Measurements from ENCODE around the gene SEC31A.
"Not testable (repeated sequence)": the region's sequence is repeated elsewhere in the genome, so short reads cannot be mapped to it uniquely, and the experiment has no call there.

SEC31A gene, protein sequence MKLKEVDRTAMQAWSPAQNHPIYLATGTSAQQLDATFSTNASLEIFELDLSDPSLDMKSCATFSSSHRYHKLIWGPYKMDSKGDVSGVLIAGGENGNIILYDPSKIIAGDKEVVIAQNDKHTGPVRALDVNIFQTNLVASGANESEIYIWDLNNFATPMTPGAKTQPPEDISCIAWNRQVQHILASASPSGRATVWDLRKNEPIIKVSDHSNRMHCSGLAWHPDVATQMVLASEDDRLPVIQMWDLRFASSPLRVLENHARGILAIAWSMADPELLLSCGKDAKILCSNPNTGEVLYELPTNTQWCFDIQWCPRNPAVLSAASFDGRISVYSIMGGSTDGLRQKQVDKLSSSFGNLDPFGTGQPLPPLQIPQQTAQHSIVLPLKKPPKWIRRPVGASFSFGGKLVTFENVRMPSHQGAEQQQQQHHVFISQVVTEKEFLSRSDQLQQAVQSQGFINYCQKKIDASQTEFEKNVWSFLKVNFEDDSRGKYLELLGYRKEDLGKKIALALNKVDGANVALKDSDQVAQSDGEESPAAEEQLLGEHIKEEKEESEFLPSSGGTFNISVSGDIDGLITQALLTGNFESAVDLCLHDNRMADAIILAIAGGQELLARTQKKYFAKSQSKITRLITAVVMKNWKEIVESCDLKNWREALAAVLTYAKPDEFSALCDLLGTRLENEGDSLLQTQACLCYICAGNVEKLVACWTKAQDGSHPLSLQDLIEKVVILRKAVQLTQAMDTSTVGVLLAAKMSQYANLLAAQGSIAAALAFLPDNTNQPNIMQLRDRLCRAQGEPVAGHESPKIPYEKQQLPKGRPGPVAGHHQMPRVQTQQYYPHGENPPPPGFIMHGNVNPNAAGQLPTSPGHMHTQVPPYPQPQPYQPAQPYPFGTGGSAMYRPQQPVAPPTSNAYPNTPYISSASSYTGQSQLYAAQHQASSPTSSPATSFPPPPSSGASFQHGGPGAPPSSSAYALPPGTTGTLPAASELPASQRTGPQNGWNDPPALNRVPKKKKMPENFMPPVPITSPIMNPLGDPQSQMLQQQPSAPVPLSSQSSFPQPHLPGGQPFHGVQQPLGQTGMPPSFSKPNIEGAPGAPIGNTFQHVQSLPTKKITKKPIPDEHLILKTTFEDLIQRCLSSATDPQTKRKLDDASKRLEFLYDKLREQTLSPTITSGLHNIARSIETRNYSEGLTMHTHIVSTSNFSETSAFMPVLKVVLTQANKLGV

DNA sequence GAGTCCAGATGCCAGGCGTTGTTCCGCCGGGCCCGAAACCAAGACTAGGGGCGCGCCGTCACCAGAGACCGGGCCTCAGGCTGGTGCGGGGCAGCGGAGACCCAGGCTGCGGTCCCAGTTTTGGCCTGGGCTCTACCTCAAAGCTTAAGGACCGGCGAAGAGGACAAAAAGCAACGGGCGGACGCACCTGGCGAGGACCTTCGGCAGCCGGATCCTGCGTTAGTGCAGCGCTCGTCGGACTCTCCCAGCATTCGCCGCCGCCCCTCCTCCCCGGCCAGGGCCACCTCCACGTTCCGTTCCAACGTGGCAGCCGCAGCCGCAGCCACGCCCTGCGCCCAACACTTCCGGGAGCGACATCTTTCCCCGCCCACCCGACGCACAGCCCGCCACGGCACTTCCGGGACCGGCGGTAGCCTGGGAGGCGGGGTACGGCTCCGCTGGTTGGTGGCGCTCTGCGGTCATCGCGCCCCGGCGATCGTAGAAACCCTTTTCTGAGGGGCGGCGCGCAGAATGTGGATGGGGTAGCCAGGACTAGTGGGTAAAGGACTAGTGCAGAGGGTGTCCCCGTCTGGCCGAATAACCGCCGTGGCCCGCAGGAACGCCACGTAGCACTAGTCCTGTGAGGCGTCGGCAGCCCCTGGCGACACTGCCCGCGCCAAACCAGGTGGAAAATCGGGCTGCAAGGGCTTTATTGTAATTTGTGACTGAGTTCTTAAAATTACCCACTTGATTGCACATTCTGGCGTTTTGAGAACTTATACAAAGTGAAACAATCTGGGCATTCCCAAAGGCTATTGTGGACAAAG lies at the start of gene SEC31A:
SEC31A (minus strand) TSS at position 253 of the 806 bp plus-strand sequence. CDS start 9,217 bp downstream, outside the sequence.
- DNase-seq (ENCODE audit: low read depth, low spot score) = peak; percentile 87

DNA sequence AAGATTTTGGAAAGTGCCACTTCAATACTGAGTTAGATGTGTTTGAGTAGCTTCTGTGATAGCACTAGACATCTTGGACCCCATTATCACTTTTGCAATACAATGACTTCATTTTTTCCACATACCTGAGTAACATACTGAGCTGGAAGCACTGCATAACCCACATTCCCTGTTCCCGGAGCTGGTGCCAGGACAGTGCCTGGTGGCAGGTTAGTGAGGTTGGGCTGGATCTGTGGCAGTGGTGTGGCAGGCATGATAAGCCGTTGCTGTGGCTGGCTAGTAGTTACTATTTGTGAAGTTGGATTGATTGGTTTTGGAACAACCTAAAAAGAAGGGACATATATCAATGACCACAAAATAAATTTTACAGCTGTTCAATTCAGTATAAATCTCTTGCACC lies 48.5 kb upstream of the SEC31A start:
- DNase-seq (ENCODE audit: low read depth, low spot score) = no peak

DNA sequence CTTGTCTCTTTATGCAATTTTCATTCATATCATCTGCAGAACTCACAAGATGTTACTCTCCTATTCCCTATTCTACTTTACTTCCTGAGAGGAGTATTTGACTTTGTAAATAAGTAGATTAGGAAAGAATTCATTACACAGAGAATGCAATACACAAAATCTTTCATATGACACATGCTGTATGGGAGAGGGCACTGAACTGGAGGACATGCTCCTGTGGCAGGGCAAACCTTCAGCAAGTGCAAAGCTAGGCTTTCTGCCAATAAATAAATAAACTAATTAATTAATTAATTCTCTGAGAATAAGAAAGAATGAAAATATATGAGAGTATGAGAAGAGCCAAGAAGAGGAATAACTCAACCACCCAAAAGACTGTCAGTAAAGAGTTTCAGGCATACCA lies 43.5 kb upstream of the SEC31A start:
- no peak for DNase-seq (ENCODE audit: low read depth, low spot score)

DNA sequence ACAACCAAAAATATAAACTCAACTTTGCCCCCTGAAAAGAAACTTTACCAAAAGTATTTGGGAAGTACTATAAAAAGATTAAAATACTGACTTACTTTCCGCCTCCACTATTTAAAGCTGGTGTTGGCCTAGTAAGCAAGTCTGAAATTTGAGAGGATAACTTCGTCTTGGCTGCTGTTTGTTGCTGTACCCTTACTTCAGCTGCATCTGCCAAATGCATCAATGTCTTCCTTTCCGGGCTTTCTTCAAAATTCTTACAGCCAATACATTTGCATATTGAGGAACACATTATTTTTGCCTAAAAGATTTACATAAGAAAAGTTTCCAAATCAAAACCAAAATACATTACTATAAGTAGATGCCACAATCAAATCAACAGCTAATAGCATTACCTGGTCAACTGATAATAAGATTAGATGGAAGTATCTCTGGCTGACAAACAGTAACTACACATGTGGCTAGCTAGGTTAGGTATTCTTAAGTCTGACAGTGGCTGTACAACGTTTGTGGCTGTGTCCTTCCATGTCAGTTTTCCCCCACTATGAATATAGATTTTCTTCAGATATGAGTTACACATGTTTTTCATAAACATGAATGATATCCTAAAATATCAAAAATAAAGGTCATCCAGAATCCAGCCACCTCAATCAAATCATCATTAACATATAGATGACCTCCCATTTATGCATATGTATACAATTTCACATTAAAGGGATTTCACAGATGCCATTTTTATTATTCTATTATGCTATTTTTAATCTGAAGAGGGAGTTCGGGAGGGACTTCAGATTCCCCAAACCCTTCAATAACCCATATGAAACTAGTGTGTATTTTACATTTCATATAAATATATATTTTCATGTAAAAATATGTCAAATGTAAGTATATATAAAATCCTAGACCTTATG lies 40.1 kb upstream of the SEC31A start:
- DNase-seq (ENCODE audit: low read depth, low spot score) = no peak

DNA sequence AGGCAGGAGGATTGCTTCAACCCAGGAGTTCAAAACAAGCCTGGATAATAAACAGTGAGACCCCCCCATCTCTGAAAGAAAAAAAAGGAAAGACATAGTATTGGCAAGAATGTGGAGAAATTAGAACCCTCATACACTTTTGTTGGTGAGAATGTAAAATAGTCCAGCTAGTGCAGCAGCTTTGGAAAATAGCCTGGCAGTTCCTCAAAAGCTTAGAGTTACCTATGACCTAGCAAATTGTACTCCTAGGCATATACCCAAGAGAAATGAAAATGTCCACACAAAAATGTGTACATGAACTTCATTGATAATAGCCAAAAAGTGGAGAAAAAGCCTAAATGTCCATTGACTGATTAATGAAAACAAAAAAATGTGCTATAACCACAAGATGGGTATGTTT lies 30.8 kb upstream of the SEC31A start:
- DNase-seq (ENCODE audit: low read depth, low spot score) = no peak

DNA sequence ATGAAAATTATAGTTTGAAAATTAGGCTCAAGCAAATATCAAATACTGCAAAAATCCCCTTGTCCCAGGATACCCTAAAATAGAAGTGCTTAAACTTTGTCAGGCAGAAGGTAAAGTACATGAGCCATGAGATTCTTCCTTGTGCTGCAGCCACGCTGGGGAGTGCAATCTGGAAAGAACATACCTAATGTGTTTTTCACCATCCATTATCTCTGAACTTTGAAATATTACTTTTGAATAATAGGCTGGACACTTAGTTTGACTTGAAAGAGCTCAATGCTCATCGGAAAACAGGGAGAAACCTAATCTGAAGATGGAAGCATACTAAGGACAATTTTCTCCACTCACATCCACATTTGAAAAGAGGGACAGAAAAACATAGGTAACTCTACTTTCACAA lies 28.4 kb upstream of the SEC31A start:
- no peak for DNase-seq (ENCODE audit: low read depth, low spot score)

DNA sequence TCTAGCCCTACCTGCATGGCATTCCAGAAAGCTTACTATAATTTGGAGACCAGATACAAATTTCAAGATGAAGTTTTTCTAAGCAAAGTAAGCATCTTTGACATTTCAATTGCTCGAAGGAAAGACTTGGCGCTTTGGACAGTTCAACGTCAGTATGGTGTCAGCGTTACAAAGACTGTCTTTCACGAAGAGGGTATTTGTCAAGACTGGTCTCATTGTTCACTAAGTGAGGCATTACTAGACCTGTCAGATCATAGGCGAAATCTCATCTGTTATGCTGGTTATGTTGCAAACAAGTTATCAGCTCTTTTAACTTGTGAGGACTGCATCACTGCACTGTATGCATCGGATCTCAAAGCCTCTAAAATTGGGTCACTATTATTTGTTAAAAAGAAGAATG lies 27.1 kb upstream of the SEC31A start:
- no peak for DNase-seq (ENCODE audit: low read depth, low spot score)

DNA sequence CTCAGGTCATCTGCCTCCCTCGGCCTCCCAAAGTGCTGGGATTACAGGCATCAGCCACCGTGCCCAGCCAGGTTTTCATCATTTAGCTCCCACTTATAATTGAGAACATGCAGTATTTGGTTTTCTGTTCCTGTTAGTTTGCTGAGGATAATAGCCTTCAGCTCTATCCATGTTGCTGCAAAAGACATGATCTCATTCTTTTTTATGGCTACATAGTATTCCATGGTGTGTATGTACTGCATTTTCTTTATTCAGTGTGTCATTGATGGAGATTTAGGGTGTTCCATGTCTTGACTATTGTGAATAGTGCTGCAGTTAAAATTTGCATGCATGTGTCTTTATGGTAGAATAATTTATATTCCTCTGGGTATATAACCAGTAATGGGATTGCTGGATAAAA lies 23.0 kb upstream of the SEC31A start:
- DNase-seq (ENCODE audit: low read depth, low spot score) = not testable (repeated sequence)

DNA sequence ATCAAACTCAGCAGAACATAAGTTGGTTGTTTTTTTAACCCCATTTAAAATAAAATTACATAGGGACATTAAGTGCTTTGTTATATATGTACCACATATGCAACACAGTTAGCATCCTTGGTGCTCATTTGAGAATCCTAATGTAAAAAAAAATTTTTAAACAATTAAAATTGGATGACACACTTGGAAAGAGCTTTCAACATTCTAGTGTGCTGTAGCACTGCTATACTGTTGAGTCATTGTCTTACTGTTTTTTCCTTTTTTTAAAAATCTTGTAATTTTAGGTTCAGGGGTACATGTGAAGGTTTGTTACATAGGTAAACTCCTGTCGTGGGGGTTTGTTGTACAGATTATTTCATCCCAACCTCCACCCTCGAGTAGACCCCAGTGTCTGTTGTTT lies 22.4 kb upstream of the SEC31A start:
- no peak for DNase-seq (ENCODE audit: low read depth, low spot score)

DNA sequence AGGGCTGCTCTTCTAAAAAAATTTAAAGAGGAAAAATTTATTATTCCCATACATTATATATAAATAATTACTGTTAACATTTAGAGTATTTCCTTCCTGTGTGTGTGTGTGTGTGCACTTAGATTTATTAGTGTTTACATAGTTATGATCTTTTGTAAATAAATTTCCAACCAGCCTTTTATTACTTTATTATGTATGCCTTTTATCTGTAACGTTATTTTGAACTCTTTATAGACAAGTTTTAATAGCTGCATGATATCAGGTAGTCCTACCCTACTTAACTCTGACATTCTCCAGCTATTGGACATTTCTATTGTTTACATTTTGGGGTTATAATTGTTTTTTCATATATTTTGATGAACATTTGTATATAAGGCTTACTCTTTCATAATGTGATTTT lies 18.4 kb upstream of the SEC31A start:
- DNase-seq (ENCODE audit: low read depth, low spot score) = no peak

DNA sequence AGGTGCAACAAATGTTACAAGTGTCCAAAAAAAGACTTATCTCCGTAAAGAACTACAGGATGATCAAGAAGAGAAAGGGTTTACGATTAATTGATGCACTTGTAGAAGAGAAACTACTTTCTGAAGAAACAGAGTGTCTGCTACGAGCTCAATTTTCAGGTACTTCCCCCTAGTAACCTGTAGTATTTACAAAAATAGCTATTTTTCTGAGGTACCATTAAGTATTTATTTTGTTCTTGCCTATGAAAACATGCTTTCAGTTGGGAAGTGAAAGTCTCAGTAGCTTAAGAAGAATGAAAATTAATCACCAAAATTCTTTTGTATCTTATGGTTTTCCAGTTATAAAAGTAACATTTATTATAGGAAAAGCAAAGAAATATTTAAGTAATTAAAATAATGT lies 15.5 kb upstream of the SEC31A start:
- DNase-seq (ENCODE audit: low read depth, low spot score) = no peak

DNA sequence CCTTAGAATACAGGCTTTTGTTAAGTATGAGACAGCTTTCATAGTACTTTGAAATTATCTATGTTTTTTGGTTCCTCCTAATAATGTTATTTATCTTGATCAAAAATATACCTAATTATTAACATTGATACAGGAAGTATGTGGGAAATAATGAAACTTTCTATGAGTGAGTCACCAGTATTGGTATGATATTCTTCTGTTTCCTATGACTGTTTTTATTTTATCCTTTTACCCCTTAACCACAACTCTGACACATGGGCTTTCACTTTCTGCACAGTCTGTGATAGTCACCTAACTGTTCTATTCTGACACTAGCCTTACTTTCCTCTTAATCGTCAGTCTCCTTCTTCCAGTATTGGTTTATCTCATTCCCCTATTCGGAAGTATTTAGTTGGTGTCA lies 14.3 kb upstream of the SEC31A start:
- DNase-seq (ENCODE audit: low read depth, low spot score) = no peak

DNA sequence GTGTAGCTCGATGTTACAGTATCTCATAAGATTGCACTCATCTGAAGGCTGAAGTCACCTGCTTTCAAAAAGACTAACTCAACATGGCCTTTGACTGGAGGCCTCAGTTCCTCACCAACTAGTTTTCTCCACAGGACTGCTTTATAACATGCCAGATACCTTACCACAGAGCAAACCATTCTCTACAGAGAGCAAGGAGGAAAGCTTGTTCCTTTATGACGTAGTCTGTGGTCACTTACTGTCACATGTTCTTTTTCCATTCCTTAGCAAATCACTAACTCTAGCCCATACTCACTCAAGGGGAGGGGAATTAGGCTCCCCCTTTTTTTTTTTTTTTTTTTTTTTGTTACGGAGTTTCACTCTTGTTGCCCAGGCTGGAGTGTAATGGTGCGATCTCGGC lies 12.8 kb upstream of the SEC31A start:
- no peak for DNase-seq (ENCODE audit: low read depth, low spot score)

DNA sequence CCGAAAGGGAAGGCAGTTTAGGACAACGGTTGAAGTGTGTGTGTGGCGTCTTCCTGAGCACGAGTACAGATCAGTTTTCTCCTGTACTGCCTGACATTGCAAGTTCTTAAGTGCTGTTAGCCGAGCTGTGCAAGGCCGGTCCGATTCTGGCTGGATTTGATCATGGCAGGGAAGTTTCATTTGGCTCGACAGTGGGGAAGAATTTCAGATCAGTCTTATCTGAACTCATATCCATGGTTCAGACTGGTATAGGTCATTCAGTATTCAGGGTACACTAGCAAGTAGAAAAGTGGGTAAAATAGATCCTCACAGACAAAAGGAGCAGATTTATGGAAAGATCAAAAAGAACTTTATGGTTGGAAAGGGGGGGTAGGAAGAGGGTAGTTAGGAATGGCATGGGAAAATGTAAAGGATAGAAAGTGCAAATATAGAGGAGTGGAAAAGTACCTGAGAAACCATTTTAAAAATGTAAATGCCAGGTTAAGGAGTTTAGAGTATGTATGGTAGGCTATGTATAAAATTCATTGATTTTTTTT lies 10.3 kb upstream of the SEC31A start:
- DNase-seq (ENCODE audit: low read depth, low spot score) = no peak

DNA sequence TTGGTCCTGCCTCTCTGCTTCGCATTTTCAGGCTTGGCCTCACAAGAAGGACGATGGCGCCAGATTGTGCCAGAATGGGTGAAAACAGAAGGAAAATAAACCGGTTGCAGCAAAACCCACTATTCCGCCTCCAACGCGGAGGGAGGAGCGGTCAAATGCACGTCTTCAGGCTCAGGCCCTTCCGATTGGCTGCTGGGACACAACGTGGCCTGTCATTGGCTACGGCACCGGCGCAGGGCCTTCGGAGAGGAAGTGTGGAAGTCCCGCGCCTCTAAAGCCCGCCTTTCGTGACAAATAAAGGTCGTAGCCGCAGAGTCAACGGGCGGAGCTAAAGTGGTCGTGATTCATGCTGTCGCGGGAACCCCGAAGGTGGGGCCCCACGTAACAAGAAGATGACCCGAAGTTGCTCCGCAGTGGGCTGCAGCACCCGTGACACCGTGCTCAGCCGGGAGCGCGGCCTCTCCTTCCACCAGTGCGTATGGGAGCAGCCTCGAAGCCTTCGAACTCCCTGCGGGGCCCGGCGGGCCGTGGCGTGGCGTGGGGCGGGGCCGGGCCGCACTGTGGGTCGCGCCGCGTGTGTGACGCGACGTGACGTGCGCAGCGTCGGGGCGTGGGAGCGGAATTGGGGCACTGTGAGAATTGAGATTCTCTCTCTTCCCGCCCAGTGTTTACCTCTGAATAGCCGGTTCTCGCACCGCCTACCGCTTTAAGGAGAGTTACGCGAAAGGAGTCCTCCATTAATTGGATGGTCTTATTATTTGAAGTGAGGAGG lies 9.6 kb upstream of the SEC31A start, which contains the start of gene THAP9:
THAP9 (plus strand) TSS at position 325 of the 772 bp plus-strand sequence; CDS start at position 393, 68 bp downstream.
- DNase-seq (ENCODE audit: low read depth, low spot score) = peak; percentile 98

DNA sequence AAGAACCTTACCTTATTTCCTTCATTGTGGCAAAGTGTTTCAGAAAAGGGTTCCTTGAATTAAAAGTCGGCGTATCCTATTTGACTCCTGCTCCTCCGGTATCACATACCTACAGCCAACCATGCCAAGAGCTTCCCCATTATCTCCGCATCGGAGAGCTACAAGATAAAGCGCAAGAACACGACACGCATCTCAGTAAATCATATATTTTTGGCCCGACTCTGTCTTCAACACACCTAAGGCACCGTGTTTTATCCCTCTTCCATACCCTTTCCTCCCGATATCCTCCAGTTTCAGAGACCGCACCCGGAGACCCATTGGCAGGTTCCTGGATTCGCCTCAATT lies 9.1 kb upstream of the SEC31A start:
- DNase-seq (ENCODE audit: low read depth, low spot score) = peak; percentile 39

DNA sequence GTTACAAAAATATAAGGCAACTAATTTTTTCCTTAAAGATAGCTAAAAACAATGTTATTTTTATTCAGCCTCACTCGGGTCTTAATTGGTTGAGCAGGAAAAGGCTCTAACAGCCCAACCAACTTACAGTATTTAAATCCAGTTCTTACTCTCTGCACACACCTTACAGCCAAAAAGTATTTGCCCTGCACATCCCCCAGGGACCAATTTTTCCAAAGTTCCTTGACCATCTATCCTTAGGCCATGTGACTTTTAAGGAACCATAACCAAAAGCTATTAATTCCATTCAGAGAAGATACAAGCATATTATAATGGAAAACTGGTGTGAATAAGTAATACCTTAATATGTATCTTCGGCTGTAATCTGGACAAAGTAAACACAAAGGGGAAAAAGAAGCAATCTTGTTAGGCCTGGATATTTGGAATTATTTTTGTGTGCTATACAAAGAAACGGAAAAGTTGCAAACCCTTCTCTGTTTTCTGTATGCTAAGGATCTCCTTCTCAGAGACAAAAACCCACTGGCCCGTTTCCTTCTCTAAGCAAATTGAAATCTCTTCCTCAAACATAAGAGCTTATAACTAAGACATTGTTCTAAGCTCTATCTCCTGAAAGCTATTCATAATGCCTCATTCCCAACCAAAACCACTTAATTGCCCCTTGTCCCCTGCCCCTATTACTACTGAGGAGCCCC lies 8.6 kb upstream of the SEC31A start:
- DNase-seq (ENCODE audit: low read depth, low spot score) = no peak

Measured in brain pericyte (primary cell).